ENCODE data around the gene CNOT6.
"Not testable (repeated sequence)": the region's sequence is repeated elsewhere in the genome, so short reads cannot be mapped to it uniquely, and the experiment has no call there.

Gene CNOT6

GRCh38 chr5:180463216-180463900, 30.8 kb upstream of the CNOT6 start:
- Histone ChIP-seq H3K27ac (no peak overlapping the region), H3K4me3 (no peak overlapping the region)
- no peak for DNase-seq (ENCODE audit: low spot score)
- no peak for TF ChIP-seq CTCF (IDR thresholded peaks at IDR 0.05)

- TF ChIP-seq CTCF (IDR thresholded peaks at IDR 0.05), result no peak
- no peak for DNase-seq (ENCODE audit: low spot score)
- Histone ChIP-seq H3K4me3 (no peak overlapping the region), H3K27ac (no peak overlapping the region)
Observed at GRCh38 chr5:180463916-180464602, 30.1 kb upstream of the CNOT6 start.

- TF ChIP-seq CTCF (IDR thresholded peaks at IDR 0.05), result no peak
- no peak for DNase-seq (ENCODE audit: low spot score)
- no peak overlapping the region for H3K27ac ChIP-seq
- H3K4me3 ChIP-seq, result no peak overlapping the region
Observed at GRCh38 chr5:180464603-180464970, 29.6 kb upstream of the CNOT6 start.

GRCh38 chr5:180465052-180465451, 29.1 kb upstream of the CNOT6 start:
- DNase-seq (ENCODE audit: low spot score); H3K27ac ChIP-seq; H3K4me3 ChIP-seq: not testable (repeated sequence)

GRCh38 chr5:180466316-180466715, 27.9 kb upstream of the CNOT6 start:
- TF ChIP-seq CTCF (IDR thresholded peaks at IDR 0.05), result no peak
- DNase-seq (ENCODE audit: low spot score), result no peak
- Histone ChIP-seq H3K4me3 (no peak overlapping the region), H3K27ac (no peak overlapping the region)

GRCh38 chr5:180467028-180467975, 26.9 kb upstream of the CNOT6 start:
- H3K27ac ChIP-seq, result no peak overlapping the region
- no peak for TF ChIP-seq CTCF (IDR thresholded peaks at IDR 0.05)
- no peak for DNase-seq (ENCODE audit: low spot score)
- H3K4me3 ChIP-seq, result no peak overlapping the region

- Histone ChIP-seq H3K4me3 (no peak overlapping the region), H3K27ac (no peak overlapping the region)
- TF ChIP-seq CTCF (IDR thresholded peaks at IDR 0.05), result no peak
- no peak for DNase-seq (ENCODE audit: low spot score)
Observed at GRCh38 chr5:180467989-180468731, 26.0 kb upstream of the CNOT6 start.

Measured in coronary artery (tissue), 2 donors.